ENCODE data around the gene CAMK2B. TPM values are rescaled to one million over a fixed set of nuclear protein-coding genes. Genes with fewer than 3 reads are reported as not detected.
A peak's percentile ranks its signal among the peaks of the same experiment; 100 is the strongest.

Gene CAMK2B
- total RNA-seq, 2 experiments from 2014 or later: 0.30 to 0.38 TPM

DNA sequence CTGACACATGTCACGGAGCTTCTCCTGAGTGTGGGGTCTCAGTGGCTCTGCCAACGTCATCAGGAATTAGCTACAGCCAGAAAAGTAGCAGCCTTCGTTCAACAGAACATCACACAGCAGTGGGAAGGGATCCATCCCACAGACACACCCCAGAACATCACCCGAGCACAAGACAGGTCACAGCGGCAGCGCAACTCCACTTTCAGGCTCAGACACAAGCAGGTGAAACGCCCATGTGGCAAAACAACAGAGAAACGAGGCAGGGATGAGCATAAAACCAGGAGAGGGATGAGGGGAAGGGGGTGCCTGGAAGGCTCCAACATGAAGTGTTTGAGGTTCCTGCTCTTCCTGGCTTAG lies 44.8 kb downstream of the CAMK2B start:
- Mint-ChIP-seq H3K27ac (no peak overlapping the region), H3K36me3 (ENCODE audit: low read depth) (no peaks in the 10 kb centered on the region), H3K27me3 (ENCODE audit: low read depth) (no peaks in the 10 kb centered on the region), H3K4me1 (ENCODE audit: low read depth) (no peaks in the 10 kb centered on the region), H3K9me3 (no peaks in the 10 kb centered on the region), H3K4me3 (no peak overlapping the region)
- intact Hi-C loops (cut with micrococcal nuclease): no loop called here
- CTCF ChIA-PET: no interaction called here
- DNase-seq: no peak

GRCh38 chr7:44279731-44280505 lies 45.5 kb downstream of the CAMK2B start:
- peak; percentile 1 for DNase-seq
- intact Hi-C loops (cut with micrococcal nuclease): no loop called here

DNA sequence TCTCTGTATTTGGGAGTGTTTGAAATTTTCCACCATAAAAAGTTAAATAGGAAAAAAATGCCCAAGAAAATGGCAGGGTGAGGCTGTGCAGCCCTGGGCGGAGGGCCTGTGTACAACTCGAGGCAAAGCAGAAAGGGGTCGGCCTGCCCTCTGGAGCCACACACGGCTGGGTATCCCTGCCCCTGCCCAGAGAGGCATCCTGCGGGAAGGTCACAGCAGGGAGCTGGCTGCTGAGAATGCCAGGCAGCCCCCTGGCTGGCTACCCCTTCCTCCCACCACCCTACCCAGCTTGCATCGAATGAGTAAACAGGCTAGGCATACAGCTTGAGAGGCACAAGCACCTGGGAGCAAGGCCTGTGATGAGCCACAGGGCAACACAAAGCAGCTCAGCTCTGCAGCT lies 46.1 kb downstream of the CAMK2B start:
- no peaks in the 10 kb centered on the region for H3K4me1 Mint-ChIP-seq (ENCODE audit: low read depth)
- H3K9me3 Mint-ChIP-seq: no peaks in the 10 kb centered on the region
- CTCF ChIA-PET: interaction anchor here (0.6 to 1.3 kb wide), 3 partner anchors 12 to 960 kb away, joined by 3 to 4 read pairs (median 3); no protein-coding TSS in a partner anchor
- H3K27me3 Mint-ChIP-seq (ENCODE audit: low read depth): no peaks in the 10 kb centered on the region
- no peak overlapping the region for H3K27ac Mint-ChIP-seq
- H3K36me3 Mint-ChIP-seq (ENCODE audit: low read depth): no peaks in the 10 kb centered on the region
- DNase-seq: peak; percentile 2
- no peak overlapping the region for H3K4me3 Mint-ChIP-seq
- intact Hi-C loops (cut with micrococcal nuclease): no loop called here

More at GRCh38 chr7:44279731-44280505, 45.5 kb downstream of the CAMK2B start:
- H3K27me3 Mint-ChIP-seq (ENCODE audit: low read depth): no peaks in the 10 kb centered on the region
- H3K9me3 Mint-ChIP-seq: no peaks in the 10 kb centered on the region
- H3K27ac Mint-ChIP-seq: no peak overlapping the region
- H3K4me3 Mint-ChIP-seq: no peak overlapping the region
- no peaks in the 10 kb centered on the region for H3K4me1 Mint-ChIP-seq (ENCODE audit: low read depth)
- CTCF ChIA-PET: interaction anchor here (0.6 kb wide), 1 partner anchor 13 kb away, joined by 3 read pairs; no protein-coding TSS in a partner anchor
- H3K36me3 Mint-ChIP-seq (ENCODE audit: low read depth): no peaks in the 10 kb centered on the region

GRCh38 chr7:44278451-44279161 lies 46.8 kb downstream of the CAMK2B start:
- Mint-ChIP-seq H3K4me3 (no peak overlapping the region), H3K9me3 (no peaks in the 10 kb centered on the region), H3K4me1 (ENCODE audit: low read depth) (no peaks in the 10 kb centered on the region), H3K27ac (no peak overlapping the region), H3K27me3 (ENCODE audit: low read depth) (no peaks in the 10 kb centered on the region), H3K36me3 (ENCODE audit: low read depth) (no peaks in the 10 kb centered on the region)
- intact Hi-C loops (cut with micrococcal nuclease): no loop called here
- CTCF ChIA-PET: interaction anchor here (0.6 to 1.3 kb wide), 2 partner anchors 38 to 960 kb away, joined by 3 to 4 read pairs; no protein-coding TSS in a partner anchor
- DNase-seq: no peak

- DNase-seq: no peak
- intact Hi-C loops (cut with micrococcal nuclease): no loop called here
- Mint-ChIP-seq H3K36me3 (ENCODE audit: low read depth) (no peaks in the 10 kb centered on the region), H3K9me3 (no peaks in the 10 kb centered on the region), H3K27me3 (ENCODE audit: low read depth) (no peaks in the 10 kb centered on the region), H3K4me1 (ENCODE audit: low read depth) (no peaks in the 10 kb centered on the region), H3K27ac (no peak overlapping the region), H3K4me3 (no peak overlapping the region)
- CTCF ChIA-PET: no interaction called here
These were observed 47.5 kb downstream of the CAMK2B start for GRCh38 chr7:44277851-44278250.

DNA sequence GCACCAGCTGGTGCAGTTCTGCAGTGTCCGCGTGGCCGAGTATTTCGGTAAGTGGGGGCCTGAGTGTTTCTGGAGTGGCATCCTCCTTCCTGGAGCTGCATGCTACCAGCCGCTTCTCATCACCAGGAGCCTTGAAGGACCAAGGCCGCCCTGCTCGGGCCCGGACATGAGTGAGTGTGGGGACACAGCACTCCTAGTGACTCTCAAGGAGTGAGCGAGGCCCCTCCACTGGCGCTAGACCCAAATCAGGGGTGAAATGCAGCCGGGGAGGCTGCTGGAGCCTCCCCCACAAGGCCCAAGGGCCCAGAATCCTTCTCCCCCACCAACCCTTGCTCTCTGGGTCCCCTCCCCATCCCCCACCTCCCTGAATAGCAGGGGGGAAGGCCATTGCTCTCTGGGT lies 48.0 kb downstream of the CAMK2B start:
- no peaks in the 10 kb centered on the region for H3K27me3 Mint-ChIP-seq (ENCODE audit: low read depth)
- intact Hi-C loops (cut with micrococcal nuclease): no loop called here
- H3K4me1 Mint-ChIP-seq (ENCODE audit: low read depth): no peaks in the 10 kb centered on the region
- no peaks in the 10 kb centered on the region for H3K36me3 Mint-ChIP-seq (ENCODE audit: low read depth)
- no peaks in the 10 kb centered on the region for H3K9me3 Mint-ChIP-seq
- no peak overlapping the region for H3K27ac Mint-ChIP-seq
- no peak for DNase-seq
- H3K4me3 Mint-ChIP-seq: no peak overlapping the region
- CTCF ChIA-PET: no interaction called here

DNA sequence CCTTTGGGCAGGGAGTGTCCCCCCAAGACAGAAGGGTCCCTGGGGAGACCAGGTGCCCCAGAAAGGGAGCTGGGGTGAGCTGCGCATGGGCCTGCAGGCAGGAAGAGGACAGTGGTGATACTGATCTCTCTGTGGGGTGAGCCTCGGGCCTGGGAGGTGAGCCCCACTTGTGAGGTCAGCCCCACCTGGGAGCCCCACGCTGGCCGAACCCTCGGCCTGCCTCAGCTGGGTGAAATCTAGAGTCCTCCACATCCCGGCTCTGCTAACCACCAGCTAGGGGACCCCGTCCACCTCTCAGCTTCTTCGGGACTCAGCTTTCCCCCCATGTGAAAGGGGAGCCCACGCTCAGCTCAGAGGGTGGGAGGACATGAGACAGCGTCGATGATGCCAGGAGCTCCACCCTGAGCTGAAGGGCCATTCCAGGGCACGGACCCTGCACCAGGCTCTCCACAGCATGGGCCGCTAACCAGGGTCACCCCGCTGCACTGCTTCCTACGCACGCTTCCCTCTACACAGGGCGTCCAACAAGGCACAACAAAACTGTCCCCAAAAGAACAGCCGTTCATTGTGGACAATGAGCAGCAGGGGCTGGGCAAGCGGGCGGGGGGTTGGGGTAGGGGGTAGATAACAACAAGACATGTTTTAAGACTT lies 48.7 kb downstream of the CAMK2B start:
- H3K4me1 Mint-ChIP-seq (ENCODE audit: low read depth): no peaks in the 10 kb centered on the region
- no peaks in the 10 kb centered on the region for H3K36me3 Mint-ChIP-seq (ENCODE audit: low read depth)
- H3K27me3 Mint-ChIP-seq (ENCODE audit: low read depth): no peaks in the 10 kb centered on the region
- H3K4me3 Mint-ChIP-seq: no peak overlapping the region
- H3K27ac Mint-ChIP-seq: no peak overlapping the region
- CTCF ChIA-PET: no interaction called here
- intact Hi-C loops (cut with micrococcal nuclease): no loop called here
- no peak for DNase-seq
- H3K9me3 Mint-ChIP-seq: no peaks in the 10 kb centered on the region

DNA sequence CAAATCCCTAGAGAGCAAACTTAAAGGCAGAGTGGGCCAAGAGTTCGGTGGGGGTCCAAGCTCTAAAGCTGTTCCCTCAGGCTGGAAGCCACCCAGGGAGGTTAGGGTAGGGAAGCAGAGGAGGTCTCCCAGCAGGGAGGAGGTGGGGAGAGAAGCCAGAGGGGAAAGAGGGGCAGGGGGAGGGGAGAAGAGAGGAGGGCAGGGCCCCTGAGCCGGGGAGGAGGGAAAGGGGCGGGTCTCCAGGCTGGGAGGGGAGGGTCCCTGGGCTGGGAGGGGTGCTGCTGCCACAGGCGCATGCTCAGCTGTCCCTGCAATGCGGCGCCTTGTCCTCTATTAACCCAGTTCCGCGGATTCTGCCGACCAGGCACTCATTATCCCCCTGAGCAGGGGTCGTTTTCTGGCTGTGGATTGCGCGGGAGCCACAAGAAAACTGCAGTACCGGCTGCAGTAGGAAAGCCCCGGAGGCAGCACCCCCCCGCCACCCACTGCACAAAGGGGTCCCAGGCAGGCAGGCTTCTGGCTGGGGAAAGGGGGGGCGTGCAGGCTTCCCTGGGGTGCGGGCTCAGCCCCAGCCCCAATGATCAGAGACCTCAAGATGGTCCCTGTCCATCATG lies 49.3 kb downstream of the CAMK2B start:
- Mint-ChIP-seq H3K4me3 (no peak overlapping the region), H3K36me3 (ENCODE audit: low read depth) (no peaks in the 10 kb centered on the region), H3K27ac (no peak overlapping the region), H3K4me1 (ENCODE audit: low read depth) (no peaks in the 10 kb centered on the region), H3K9me3 (no peaks in the 10 kb centered on the region), H3K27me3 (ENCODE audit: low read depth) (no peaks in the 10 kb centered on the region)
- no peak for DNase-seq
- intact Hi-C loops (cut with micrococcal nuclease): no loop called here
- CTCF ChIA-PET: no interaction called here

DNA sequence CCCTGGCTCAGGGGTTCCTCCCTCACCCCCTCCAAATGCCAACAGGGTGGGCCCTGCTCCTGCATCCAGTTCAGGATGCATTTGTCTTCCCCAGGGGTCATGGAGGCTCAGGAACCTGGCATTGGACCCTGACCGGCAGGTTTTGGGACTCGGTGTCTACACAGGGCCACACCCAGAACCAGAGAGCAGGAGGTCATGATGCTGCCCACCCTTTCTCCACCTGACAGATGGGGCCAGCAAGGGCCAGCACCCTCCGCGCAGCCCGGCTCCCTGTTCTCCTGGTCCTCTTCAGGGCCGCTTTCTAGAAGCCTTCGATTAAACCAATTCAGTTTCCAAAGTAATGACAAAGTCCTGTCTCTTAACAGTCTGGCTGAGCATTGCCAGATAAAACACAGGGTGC lies 50.2 kb downstream of the CAMK2B start:
- CTCF ChIA-PET: no interaction called here
- intact Hi-C loops (cut with micrococcal nuclease): no loop called here
- H3K9me3 Mint-ChIP-seq: no peaks in the 10 kb centered on the region
- H3K27me3 Mint-ChIP-seq (ENCODE audit: low read depth): no peaks in the 10 kb centered on the region
- H3K27ac Mint-ChIP-seq: no peak overlapping the region
- H3K4me3 Mint-ChIP-seq: no peak overlapping the region
- no peaks in the 10 kb centered on the region for H3K36me3 Mint-ChIP-seq (ENCODE audit: low read depth)
- no peak for DNase-seq
- no peaks in the 10 kb centered on the region for H3K4me1 Mint-ChIP-seq (ENCODE audit: low read depth)

DNA sequence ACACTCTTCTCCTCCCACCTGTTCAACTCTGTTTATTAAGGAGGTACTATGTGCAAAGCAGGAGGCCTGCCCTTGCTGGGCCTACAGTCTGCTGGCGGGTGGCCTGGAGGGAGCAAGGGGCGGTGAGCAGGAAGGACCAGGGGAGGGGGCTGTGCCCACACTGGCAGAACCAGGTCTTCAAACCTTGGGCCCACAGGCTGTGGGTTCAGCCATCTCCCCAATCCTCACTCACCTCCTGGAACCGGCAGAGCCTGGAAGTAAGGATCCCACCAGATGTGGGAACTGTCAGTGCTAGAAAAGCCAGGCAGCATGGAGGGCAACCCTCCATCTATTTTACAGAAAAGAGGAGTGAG lies 50.8 kb downstream of the CAMK2B start:
- no peak for DNase-seq
- Mint-ChIP-seq H3K27me3 (ENCODE audit: low read depth) (no peaks in the 10 kb centered on the region), H3K9me3 (no peaks in the 10 kb centered on the region), H3K4me1 (ENCODE audit: low read depth) (no peaks in the 10 kb centered on the region), H3K36me3 (ENCODE audit: low read depth) (no peaks in the 10 kb centered on the region), H3K27ac (no peak overlapping the region), H3K4me3 (no peak overlapping the region)
- intact Hi-C loops (cut with micrococcal nuclease): no loop called here
- CTCF ChIA-PET: no interaction called here

DNA sequence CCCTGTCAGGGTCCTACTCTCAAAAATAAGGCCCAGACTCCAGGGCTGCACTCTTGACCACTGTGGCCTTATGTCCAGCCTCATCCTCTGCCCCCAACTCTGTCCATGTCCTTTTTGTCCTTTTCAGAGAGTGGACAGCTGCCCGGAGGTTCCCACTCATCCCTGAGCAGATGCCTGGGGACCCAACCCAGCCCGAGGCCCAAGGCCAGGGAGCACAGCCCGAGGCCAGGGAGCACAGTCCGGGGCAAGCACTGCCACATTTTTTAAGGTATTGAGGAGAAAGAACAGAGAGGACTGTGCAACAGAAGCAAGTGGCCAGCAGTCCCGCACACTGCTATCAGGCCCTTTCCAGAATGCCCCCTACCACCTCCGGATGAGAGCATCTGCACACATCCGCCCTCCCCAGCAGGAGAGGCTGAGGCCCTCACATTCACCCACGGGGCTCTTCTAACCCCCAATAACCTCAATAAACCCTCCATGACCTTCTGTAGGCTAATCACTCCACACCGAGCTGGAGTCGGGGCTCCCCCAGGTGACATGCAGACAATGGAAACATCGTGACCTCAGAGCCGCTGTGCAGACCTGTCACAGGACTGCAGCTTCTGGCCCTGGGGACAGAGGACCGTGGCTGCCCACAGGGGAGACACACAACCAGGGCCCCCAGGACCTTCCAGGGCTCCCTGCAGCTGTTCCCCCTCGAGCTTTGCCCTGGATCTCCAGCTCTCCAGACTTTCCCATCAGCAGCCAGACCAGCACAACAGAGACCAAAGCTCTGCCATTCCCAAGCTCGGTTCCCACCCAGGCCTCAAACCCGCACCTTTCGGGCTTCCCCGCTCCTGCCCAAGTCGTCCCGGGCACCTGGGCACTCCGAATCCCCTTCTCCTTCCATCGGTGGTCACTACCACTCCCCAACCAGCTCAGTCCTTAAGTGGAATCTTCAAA lies 51.4 kb downstream of the CAMK2B start:
- peak; percentile 25 for DNase-seq
- CTCF ChIA-PET: interaction anchor here (0.8 kb wide), 1 partner anchor 72 kb away, joined by 4 read pairs; no protein-coding TSS in a partner anchor
- no peak overlapping the region for H3K27ac Mint-ChIP-seq

More for the DNA sequence above, 51.4 kb downstream of the CAMK2B start:
- no peaks in the 10 kb centered on the region for H3K4me1 Mint-ChIP-seq (ENCODE audit: low read depth)
- no peaks in the 10 kb centered on the region for H3K9me3 Mint-ChIP-seq
- intact Hi-C loops (cut with micrococcal nuclease): no loop called here
- no peaks in the 10 kb centered on the region for H3K27me3 Mint-ChIP-seq (ENCODE audit: low read depth)
- no peak overlapping the region for H3K4me3 Mint-ChIP-seq
- no peaks in the 10 kb centered on the region for H3K36me3 Mint-ChIP-seq (ENCODE audit: low read depth)
